Measurements from ENCODE around the gene TMEM30B. TPM values are rescaled to one million over a fixed set of nuclear protein-coding genes. Genes with fewer than 3 reads are reported as not detected.
"Not testable (repeated sequence)": the region's sequence is repeated elsewhere in the genome, so short reads cannot be mapped to it uniquely, and the experiment has no call there.

The TMEM30B gene
- total RNA-seq, 1 donor from 2014 or later: 1.2 TPM

DNA sequence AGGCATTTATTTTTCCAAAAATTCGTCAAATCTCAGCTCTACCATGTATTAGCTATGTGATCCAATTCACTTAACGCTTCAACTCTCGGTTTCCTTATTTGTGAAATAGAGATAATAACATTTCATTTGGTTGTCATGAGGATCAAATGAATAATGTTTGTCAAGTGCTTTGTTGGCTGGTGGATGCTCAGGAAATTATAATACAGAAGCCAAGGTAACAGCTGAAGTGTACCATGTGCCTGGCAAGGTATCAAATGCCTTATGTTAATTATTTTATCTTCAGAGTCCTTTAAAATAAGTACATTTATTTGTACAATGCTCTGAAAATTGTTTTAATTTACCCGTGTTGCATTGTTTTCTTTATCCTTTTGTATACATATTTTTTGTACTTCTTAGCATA lies 34.2 kb upstream of the TMEM30B start:
- no peak for DNase-seq (ENCODE audit: extremely low spot score, unreplicated experiment)
- Mint-ChIP-seq H3K27ac (ENCODE audit: unreplicated experiment) (no peak overlapping the region), H3K4me3 (ENCODE audit: unreplicated experiment) (no peak overlapping the region), H3K36me3 (ENCODE audit: unreplicated experiment) (peaks cover 4% of the 10 kb centered on the region), H3K4me1 (ENCODE audit: unreplicated experiment) (no peaks in the 10 kb centered on the region), H3K27me3 (ENCODE audit: unreplicated experiment) (peaks cover 16% of the 10 kb centered on the region), H3K9me3 (ENCODE audit: unreplicated experiment) (peaks cover 4% of the 10 kb centered on the region)
- no peak for TF ChIP-seq CTCF (IDR thresholded peaks at IDR 0.05)

DNA sequence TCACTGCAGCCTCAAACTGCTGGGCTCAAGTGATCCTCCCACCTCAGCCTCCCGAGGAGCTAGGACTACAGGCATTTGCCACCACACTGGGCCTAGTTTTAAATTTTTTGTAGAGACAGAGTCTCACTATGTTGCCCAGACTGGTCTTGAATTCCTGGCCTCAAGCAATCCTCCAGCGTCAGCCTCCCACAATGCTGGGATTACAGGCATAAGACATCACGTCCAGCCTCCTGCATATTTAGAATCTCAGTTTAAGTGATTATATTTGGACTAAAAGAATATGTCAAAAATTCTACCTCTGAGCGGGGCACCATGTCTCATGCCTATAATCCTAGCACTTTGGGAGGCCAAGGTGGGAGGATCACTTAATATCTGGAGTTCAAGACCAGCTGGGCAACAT lies 27.6 kb upstream of the TMEM30B start:
- H3K27me3 Mint-ChIP-seq (ENCODE audit: unreplicated experiment); H3K27ac Mint-ChIP-seq (ENCODE audit: unreplicated experiment): not testable (repeated sequence)

GRCh38 chr14:61308198-61308597 lies 27.1 kb upstream of the TMEM30B start:
- no peak overlapping the region for H3K27ac Mint-ChIP-seq (ENCODE audit: unreplicated experiment)
- no peaks in the 10 kb centered on the region for H3K27me3 Mint-ChIP-seq (ENCODE audit: unreplicated experiment)

More for the DNA sequence above, 27.6 kb upstream of the TMEM30B start:
- not testable (repeated sequence) for DNase-seq (ENCODE audit: extremely low spot score, unreplicated experiment); H3K4me3 Mint-ChIP-seq (ENCODE audit: unreplicated experiment); H3K4me1 Mint-ChIP-seq (ENCODE audit: unreplicated experiment)
- peaks cover 12% of the 10 kb centered on the region for H3K36me3 Mint-ChIP-seq (ENCODE audit: unreplicated experiment)
- H3K9me3 Mint-ChIP-seq (ENCODE audit: unreplicated experiment): peaks cover 22% of the 10 kb centered on the region

GRCh38 chr14:61304688-61305087 lies 23.6 kb upstream of the TMEM30B start:
- Mint-ChIP-seq H3K27ac (ENCODE audit: unreplicated experiment) (no peak overlapping the region), H3K4me3 (ENCODE audit: unreplicated experiment) (no peak overlapping the region), H3K27me3 (ENCODE audit: unreplicated experiment) (peaks cover 10% of the 10 kb centered on the region), H3K9me3 (ENCODE audit: unreplicated experiment) (peaks cover 11% of the 10 kb centered on the region), H3K36me3 (ENCODE audit: unreplicated experiment) (peaks cover 4% of the 10 kb centered on the region), H3K4me1 (ENCODE audit: unreplicated experiment) (no peaks in the 10 kb centered on the region)
- TF ChIP-seq CTCF (IDR thresholded peaks at IDR 0.05): no peak
- DNase-seq (ENCODE audit: extremely low spot score, unreplicated experiment): no peak

More at GRCh38 chr14:61308198-61308597, 27.1 kb upstream of the TMEM30B start:
- Mint-ChIP-seq H3K9me3 (ENCODE audit: unreplicated experiment) (peaks cover 22% of the 10 kb centered on the region), H3K36me3 (ENCODE audit: unreplicated experiment) (peaks cover 12% of the 10 kb centered on the region), H3K4me1 (ENCODE audit: unreplicated experiment) (no peaks in the 10 kb centered on the region), H3K4me3 (ENCODE audit: unreplicated experiment) (no peak overlapping the region)
- TF ChIP-seq CTCF (IDR thresholded peaks at IDR 0.05): no peak
- DNase-seq (ENCODE audit: extremely low spot score, unreplicated experiment): no peak

DNA sequence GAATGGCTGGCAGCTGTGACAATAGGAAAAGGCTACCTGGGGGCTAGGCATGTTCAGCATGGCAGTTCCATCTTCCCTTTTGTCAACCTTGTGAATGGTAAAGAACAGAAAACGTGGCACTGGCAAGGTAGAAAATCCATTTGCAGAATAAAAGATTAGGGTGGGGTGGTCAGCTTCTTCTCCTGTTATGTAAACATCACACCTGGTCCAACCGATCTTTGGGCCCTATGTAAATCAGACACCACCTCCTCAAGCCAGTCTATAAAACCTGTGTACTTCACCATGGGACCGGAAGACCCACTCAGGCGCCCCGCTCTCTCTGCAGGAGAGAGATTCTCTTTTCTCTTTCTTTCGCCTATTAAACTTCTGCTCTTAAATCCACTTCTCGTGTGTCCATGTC lies 19.6 kb upstream of the TMEM30B start:
- DNase-seq (ENCODE audit: extremely low spot score, unreplicated experiment): no peak
- no peak overlapping the region for H3K4me3 Mint-ChIP-seq (ENCODE audit: unreplicated experiment)
- H3K9me3 Mint-ChIP-seq (ENCODE audit: unreplicated experiment): peaks cover 4% of the 10 kb centered on the region
- no peaks in the 10 kb centered on the region for H3K4me1 Mint-ChIP-seq (ENCODE audit: unreplicated experiment)
- H3K27ac Mint-ChIP-seq (ENCODE audit: unreplicated experiment): no peak overlapping the region
- no peak for TF ChIP-seq CTCF (IDR thresholded peaks at IDR 0.05)
- H3K27me3 Mint-ChIP-seq (ENCODE audit: unreplicated experiment): peaks cover 21% of the 10 kb centered on the region
- H3K36me3 Mint-ChIP-seq (ENCODE audit: unreplicated experiment): peaks cover 2% of the 10 kb centered on the region

GRCh38 chr14:61300209-61300608 lies 19.1 kb upstream of the TMEM30B start:
- no peak overlapping the region for H3K4me3 Mint-ChIP-seq (ENCODE audit: unreplicated experiment)
- peaks cover 22% of the 10 kb centered on the region for H3K27me3 Mint-ChIP-seq (ENCODE audit: unreplicated experiment)
- no peak for TF ChIP-seq CTCF (IDR thresholded peaks at IDR 0.05)
- H3K27ac Mint-ChIP-seq (ENCODE audit: unreplicated experiment): no peak overlapping the region
- H3K4me1 Mint-ChIP-seq (ENCODE audit: unreplicated experiment): no peaks in the 10 kb centered on the region
- no peaks in the 10 kb centered on the region for H3K36me3 Mint-ChIP-seq (ENCODE audit: unreplicated experiment)
- no peak for DNase-seq (ENCODE audit: extremely low spot score, unreplicated experiment)
- no peaks in the 10 kb centered on the region for H3K9me3 Mint-ChIP-seq (ENCODE audit: unreplicated experiment)
